Measurements from ENCODE around the gene PEF1.

PEF1 gene

DNA sequence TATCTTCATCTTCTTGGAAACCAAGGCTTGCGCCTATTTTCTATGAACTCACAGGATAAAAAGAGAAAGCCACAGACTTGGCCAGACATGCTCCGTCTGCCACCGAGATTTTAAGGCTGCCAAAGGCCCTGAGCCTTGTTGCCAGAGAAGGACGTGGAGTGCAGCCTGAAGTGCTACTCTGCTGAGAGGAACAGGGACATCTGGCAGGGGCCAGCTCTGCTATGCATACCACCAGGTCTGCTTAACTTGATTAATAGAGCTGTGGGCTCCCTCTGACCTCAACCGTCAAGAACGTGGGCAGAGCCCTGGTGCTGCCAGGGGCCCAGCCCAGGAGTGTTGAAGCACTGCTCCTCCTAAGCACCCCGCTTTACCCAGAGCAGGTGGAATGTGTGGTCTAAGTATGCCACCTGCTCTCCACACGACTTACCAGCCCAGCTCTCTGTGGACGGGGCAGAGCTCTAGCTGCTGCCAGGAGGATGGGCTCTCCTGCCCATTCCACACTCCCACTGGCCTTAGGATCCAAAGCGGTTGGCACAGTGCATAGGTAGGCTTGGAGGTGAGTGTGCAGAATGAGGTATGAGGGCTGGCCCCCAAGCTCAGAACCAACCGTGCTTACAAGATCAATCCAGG lies 16.6 kb downstream of the PEF1 start:
- DNase-seq (ENCODE audit: low spot score) = no peak

DNA sequence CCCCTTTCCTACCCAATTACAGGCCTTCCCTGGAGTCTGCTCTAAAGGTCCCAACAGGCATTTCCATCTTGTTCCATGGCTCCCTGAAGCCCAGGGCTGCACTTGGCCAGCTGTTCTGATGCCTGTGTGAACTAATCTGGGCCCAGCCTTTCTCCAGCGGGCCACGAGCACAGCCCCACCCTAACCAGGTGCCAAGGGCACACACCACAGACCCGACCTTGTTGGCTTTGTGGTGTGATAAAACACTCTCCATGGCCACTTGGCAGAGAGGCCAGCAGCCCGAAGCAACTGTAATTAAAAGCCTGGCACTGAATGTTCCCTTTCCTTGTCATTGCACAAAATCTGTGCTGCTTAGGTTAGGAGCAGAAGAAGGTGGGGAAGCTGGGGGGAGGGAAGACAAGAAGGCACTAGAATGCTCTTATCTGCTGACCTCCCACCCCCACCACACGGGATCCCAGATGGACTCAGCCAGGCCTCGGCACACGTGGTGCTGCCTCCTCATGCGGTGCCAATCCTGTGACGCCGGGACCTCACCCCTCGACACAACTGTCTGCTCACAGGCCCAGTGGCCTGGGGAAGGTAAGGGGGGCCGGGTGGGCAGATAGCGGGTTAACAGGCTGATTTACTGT lies 17.3 kb downstream of the PEF1 start:
- DNase-seq (ENCODE audit: low spot score) = no peak

DNA sequence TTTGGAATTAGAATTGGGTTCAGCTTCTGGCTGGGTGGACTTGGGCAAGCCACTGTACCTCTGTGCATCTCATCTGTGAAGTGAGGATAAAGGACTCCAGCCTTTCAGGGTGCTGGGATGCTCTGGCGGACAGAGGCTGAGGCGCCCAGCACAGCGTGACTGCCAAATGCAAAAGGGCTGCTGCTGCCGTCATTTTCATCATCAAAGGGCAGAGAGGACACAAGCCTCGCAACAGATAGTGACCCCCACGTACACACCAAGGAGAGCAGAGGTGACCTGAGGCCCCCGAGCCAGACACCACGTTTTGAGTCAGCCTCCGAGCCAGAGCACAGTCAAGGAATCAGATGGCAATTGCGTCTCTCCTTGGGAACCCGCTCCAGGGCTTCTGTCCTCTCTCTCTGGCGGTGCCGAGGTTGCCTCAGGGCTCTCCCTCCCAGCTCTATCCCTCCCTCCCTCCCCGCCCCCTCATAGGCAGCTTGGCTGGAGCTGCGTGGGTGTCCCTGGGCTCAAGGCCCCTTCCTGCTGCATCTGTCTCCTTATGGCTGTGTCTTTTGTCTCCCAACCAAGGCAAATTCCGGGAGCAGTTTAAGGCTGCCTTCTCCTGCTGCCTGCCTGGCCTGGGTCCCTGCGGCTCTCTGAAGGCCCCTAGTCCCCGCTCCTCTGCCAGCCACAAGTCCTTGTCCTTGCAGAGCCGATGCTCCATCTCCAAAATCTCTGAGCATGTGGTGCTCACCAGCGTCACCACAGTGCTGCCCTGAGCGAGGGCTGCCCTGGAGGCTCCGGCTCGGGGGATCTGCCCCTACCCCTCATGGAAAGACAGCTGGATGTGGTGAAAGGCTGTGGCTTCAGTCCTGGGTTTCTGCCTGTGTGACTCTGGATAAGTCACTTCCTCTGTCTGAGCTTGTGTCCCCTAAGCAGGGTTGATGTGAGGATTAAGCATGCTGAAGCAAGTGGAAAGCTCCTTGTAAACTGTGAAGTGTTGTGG lies 18.2 kb downstream of the PEF1 start:
- DNase-seq (ENCODE audit: low spot score) = peak; percentile 50

DNA sequence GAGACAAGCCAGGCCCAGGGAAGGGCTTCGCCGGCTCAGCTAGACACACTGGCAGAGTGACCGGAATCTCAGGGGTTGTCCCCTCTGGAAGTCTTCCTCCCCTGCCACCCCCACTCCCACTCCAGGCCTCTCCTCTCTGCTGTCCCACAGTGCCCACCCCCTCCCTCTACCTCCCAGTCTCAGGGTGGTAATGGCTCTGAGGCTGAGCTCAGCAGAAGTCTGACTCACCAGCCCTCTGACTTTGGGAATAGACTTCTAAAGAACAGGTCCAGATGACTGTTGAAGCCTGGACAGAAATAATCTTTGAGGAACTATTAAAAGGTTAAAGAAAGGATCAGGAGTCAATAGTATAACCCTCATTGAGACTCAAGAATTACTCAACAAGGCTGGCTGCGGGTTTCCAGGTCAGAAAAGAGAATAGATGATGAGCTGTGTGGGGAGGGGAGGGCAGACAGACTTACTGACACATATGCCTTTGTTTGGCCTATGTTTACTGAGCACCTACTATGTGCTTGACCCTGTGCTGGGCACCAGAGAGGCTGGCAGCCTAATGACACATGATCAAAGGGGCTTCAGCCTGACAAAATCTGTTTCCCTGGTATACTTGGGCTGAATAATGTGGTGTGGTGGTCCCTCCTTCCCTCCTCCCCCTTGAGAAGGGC lies 19.0 kb downstream of the PEF1 start:
- no peak for DNase-seq (ENCODE audit: low spot score)

DNA sequence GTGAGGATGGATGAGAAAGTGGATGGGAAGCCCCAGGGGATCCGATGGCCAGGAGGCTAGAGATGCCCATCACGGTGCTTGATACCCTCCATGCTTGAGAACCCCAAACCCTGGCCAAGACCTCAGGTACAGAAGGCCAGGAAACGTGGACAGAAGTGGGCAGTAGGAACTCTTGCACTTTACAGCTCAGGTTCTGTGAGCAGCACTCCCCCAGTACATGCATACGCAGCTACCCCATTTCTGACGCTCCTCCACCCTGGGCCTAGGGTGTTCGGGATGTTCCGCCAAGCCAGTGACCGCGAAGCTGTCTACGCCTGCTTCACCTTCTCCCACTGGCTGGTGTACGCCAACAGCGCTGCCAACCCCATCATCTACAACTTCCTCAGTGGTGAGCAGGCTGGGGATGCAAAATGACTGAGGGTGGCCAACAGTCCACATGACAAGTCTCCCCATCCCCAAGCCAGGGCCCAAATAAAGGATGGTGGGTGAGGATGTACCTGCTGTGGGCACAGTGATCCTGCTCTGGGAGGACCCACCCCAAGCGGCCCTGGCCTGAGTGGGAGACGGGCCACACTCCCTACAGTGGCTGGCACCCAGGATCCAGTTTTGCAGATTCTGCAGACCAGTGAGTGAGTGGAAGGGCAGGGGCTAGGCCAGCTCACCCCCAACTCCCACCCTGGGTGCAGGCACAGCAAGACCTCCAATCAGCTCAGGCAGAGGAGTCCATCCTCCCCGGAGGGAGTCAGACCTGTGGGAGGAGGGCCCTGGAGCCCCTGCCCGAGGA lies 19.8 kb downstream of the PEF1 start:
- no peak for DNase-seq (ENCODE audit: low spot score)

DNA sequence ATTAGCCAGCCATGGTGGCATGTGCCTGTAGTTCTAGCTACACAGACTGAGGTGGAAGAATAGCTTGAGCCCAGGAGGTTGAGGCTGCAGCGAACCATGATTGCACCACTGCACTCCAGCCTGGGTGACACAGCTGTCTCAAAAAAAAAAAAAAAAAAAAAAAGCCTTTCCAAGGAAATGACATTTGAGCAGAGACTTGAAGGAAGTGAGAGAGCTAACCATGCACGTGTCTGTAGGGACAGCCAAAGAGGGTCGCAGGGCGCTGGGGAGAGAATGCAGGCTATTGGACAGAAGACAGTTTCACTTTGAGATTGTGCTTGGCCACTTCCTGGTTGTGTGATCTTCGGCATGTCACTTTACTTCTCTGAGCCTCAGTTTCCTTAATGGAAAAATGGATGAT lies 20.4 kb downstream of the PEF1 start:
- no peak for DNase-seq (ENCODE audit: low spot score)

DNA sequence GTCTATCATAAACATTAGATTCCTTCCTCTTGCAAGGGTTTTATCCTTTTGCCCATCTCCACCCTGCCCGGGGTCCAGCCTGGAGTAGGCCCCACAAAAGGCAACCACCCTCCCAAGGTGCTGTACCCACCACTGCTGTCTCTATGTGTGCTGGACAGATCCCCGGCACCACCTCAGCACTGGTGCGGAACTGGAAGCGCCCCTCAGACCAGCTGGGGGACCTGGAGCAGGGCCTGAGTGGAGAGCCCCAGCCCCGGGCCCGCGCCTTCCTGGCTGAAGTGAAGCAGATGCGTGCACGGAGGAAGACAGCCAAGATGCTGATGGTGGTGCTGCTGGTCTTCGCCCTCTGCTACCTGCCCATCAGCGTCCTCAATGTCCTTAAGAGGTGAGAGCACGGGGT lies 21.3 kb downstream of the PEF1 start:
- DNase-seq (ENCODE audit: low spot score) = no peak

DNA sequence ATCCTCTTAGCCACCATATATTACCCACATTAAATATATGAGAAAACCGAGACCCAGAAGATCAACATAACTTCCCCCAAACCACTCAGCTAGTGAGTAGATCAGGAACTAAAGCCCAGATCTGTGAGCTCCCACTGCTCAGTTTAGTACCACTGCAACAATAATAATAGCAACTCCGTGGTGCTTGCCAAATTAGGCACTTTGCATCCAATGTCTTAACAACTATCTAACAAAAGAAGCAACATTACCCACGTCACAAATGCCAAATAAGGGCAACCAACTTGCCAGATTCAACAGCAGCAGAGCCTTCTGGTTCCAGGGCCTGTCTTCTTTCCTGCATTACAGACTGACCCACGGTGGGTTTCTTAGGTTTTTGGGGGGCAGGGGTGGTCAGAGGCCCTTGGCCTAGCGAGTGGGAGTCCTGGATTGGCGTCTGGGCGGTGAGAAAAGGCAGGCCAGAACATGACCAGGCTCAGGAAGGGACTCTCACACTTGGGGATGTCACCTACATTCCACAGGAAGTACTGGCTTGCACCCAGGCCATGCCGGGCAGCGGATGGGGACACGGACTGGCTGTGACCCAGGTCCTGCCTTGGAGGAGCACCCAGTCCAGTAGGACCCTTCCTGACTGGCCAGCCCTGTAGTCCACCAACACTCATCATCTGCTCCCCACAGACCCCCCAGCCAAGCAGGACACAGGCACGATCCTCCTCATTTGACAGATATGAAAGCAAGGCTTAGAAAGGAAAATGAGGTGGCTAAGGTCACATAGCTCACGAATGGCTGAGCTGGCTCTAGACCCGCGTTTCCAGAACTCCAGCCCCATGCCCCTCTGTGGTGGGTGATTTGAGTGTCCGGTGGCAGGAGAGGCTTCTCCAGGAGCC lies 22.6 kb downstream of the PEF1 start:
- DNase-seq (ENCODE audit: low spot score) = no peak

DNA sequence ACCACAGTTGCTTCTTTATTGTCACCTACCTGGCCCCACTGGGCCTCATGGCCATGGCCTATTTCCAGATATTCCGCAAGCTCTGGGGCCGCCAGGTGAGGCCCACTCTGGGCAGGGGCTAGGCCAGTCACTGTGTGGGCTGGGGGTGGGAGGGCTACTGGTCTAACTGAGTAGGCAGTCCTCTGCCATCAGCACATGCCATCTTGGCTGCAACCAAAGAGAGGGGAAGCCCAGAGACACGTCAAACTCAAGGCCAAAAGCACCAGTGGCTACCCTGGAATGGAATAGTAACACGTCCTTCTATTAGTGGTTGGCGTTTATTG lies 23.2 kb downstream of the PEF1 start:
- no peak for DNase-seq (ENCODE audit: low spot score)

DNA sequence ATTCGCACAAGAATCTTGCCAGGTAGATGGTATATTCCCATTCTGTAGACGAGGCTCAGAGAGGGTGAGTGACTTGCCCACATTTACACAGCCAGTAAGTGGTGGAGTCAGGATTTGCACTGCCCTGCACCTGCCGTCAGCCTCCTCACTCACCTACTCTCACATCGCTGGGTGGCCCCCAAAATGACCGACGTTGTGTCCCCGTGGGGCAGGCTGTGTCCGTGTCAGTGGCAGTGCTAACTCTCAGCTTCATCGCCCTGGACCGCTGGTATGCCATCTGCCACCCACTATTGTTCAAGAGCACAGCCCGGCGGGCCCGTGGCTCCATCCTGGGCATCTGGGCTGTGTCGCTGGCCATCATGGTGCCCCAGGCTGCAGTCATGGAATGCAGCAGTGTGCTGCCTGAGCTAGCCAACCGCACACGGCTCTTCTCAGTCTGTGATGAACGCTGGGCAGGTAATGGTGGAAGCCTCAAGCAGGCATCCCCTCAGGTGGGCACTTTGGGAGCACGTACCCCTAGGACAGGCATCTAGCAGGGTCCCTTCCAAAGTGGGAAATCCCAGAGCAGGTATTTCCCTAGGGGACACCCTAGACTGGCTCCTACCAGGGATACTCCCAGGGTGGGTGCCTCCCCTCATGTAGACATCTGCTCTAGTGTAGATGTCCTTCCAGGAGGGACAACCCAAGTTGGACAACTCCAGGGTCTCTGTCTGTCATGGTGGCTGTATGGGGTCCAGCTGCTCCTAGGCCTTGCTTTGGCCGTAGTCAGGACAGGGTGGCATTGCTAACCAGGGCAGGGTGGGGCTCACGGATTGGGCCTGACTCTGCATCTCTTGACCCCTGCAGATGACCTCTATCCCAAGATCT lies 23.8 kb downstream of the PEF1 start:
- DNase-seq (ENCODE audit: low spot score) = no peak

DNA sequence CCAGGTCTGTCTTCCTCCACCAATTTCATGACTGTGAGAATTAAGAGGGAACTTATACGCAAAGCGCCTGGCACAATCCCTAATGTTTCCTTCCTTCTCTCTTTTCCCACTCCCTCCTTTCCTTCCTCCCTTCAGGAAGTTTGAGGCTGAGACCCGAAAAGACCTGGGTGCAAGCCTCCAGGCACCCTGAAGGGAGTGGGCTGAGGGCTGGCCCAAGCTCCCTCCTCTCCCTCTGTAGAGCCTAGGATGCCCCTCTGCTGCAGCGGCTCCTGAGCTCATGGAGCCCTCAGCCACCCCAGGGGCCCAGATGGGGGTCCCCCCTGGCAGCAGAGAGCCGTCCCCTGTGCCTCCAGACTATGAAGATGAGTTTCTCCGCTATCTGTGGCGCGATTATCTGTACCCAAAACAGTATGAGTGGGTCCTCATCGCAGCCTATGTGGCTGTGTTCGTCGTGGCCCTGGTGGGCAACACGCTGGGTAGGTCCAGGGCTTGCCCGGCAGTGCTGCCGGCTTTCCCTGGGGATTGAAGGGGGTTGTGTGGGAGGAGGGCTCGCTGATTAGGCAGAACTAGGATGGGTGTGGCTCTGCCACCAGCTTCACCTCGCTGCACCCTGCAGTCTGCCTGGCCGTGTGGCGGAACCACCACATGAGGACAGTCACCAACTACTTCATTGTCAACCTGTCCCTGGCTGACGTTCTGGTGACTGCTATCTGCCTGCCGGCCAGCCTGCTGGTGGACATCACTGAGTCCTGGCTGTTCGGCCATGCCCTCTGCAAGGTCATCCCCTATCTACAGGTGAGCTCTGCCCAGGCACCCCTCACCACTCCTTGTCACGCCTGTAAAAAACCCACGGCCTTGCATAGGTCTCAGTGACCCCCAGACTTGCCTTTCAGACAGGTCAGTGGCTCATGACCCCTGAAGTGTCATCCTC lies 25.5 kb downstream of the PEF1 start:
- DNase-seq (ENCODE audit: low spot score) = no peak

DNA sequence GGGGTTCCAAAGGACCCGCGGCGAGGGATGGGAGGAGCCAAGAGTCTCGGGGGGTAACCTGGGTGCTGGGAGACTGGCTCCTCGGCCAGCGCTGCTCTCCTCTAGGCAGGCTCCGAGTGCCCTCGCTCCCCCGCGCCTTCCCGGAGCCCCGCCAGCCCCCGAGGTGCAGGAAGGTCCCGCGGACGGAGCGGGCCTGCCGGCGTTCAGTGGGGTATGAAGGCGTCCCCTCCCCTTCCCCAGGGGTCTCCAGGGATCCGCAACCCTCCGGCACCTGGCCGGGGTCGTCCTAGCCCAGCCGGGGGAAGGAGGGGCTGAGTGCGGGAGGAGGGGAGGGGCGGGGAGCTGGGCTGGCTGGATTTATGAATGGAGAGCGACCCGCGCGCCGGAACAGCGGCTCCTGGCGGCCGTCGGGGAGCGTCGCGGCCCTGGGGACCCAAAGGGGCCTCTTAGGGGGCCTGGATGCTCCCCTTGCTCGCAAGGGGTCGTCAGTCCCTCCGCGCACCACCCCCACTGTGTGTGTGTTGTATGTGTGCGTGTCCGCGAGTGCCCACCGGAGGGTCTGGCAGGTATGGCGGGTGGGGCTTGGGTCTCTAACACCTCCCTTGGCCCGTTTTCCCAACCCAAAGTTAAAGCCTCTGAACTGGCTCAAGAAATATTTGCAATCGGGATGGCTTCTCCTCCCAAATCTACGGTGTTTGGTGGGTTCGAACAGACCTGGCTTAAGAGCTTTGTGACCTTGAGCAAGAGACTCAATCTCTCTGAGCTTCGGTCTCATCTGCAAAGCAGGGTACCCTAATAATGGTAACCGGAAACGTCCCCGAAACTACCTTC lies 26.5 kb downstream of the PEF1 start:
- peak; percentile 92 for DNase-seq (ENCODE audit: low spot score)

DNA sequence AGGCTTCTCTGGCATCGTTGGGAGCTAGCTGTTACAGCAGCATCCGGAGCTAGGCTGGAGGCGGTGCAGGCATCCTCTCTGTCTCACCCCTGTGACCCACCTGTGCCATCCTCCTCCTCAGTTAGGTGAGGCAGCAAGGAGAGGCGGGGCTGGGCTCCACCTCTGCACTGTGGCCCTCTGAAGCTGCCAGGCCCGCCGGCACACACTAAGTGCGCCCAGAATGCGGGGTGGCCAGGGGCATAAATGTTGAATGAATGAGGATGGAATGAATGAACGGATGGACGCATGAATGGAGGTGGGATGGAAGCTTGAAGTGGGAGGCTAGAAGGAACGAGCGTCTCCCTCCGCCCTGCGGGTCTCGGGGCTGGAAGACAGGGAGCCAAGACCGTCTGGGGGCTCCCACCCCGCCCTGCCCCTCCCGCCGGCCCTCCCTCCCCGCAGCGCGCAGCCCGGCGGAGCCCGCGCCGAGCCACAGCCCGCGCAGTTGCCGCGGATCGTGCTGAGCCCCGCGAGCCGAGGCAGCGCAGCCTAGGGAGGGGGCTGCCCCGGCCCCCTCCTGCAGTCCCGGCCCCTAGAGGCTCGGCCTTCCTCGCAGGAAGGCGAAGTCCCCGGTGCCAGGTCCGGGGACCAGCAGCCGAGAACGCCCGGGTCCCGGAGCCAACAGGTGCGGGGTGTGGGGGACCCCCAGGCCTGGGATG lies 27.3 kb downstream of the PEF1 start, which contains the start of gene HCRTR1:
TSS of gene HCRTR1 (plus strand) at position 472 of the 698 bp plus-strand sequence. CDS start 1,504 bp downstream, outside the sequence.
- peak; percentile 33 for DNase-seq (ENCODE audit: low spot score)

DNA sequence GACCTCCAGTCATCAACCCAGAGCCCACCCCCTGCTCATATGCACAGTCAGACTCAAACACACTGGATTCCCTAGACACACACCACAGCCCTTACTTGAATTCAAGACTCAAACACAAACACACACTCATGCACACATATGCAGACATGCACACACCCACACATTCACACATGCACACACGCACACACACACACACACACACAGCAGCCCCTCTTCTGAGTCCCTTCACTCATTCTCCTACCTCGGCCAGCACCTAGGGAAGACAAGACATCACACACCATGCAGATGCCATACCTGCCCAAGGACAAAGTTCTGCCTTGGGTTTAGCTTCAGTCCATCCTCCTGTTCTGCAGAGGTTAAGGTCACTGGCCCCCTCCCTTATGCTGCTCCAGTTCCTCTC lies 28.7 kb downstream of the PEF1 start:
- DNase-seq (ENCODE audit: low spot score) = no peak

DNA sequence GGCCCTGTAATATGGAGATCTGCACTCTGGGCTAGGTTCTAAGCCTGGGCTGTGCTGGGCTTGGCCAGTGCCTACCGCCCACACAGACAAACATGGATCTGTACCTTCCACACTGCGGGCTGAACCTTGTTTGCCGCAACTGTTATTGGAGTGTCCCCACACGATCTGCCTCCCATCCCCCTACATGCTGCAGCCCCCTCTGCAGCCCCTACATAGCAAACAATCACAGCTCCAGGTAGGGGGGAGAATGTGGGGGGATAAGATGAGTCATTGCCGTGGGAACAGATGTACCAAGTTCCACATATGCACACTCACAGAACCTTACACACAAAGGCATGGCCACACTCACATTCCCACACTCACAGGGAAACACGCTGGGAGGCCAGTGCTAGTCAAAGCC lies 29.3 kb downstream of the PEF1 start:
- DNase-seq (ENCODE audit: low spot score) = no peak

DNA sequence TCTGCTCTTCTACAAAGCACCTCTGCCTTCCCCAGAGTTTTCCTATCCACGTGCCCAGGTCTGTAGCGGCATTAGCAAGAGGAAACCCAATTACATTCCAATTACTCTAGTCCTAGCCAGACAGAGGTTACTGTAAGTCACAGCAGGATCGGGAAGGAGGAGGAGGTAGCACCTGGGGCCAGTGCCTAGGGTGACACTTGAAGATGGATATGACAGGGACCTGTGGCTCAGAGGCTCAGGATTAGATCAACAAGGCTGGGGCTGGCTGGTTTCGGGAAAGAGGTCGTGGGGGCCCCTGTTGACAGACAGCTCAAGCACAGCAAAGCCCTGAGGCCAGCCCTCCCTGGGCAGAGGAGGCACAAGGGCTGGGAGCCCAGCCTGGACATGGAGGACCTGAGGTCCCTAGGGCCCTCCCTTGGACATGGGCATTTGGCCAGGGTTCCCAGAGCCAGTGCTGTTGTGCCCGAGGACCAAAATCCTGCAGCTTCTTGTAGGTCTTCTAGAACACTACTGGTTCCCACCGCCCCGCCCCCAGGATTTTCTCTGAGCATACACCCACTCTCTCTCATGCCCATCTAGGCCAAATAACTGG lies 30.2 kb downstream of the PEF1 start:
- DNase-seq (ENCODE audit: low spot score) = no peak
